HEK293T (cell line): ENCODE results near the gene IGLL1.

Experiments used
- ARNT ChIP-seq: fragments of 450-650 bp; IDR thresholded peaks from 2 replicates; pipeline ENCODE4 v1.6.1; 2017; ENCODE audit warnings: mild to moderate bottlenecking
- BHLHE40 ChIP-seq: fragments of 450-650 bp; IDR thresholded peaks from 2 replicates; pipeline ENCODE4 v1.6.1; 2016; ENCODE audit warnings: mild to moderate bottlenecking, moderate library complexity, borderline replicate concordance
- ELF4 ChIP-seq: fragments of 450-650 bp; IDR thresholded peaks from 2 replicates; pipeline ENCODE4 v1.6.1; 2017; ENCODE audit warnings: antibody characterized with exemption
- FOXA1 ChIP-seq: fragments of 450-650 bp; IDR thresholded peaks from 2 replicates; pipeline ENCODE4 v1.6.1; 2016; ENCODE audit warnings: mild to moderate bottlenecking
- FOXK2 ChIP-seq: fragments of 450-650 bp; IDR thresholded peaks from 2 replicates; pipeline ENCODE4 v1.6.1; 2016; ENCODE audit warnings: mild to moderate bottlenecking
- FOXM1 ChIP-seq: fragments of 450-650 bp; IDR thresholded peaks from 2 replicates; pipeline ENCODE4 v1.6.1; 2017; ENCODE audit warnings: mild to moderate bottlenecking, borderline replicate concordance
- HDGF ChIP-seq: fragments of 450-650 bp; IDR thresholded peaks from 2 replicates; pipeline ENCODE4 v1.6.1; 2017; ENCODE audit warnings: antibody characterized with exemption, borderline replicate concordance
- LEF1 ChIP-seq: fragments of 450-650 bp; IDR thresholded peaks from 2 replicates; pipeline ENCODE4 v1.6.1; 2017; ENCODE audit warnings: mild to moderate bottlenecking, borderline replicate concordance
- NFRKB ChIP-seq: fragments of 450-650 bp; IDR thresholded peaks from 2 replicates; pipeline ENCODE4 v1.6.1; 2016; ENCODE audit warnings: mild to moderate bottlenecking, moderate library complexity
- SP1 ChIP-seq: fragments of 450-650 bp; IDR thresholded peaks from 2 replicates; pipeline ENCODE4 v1.6.1; 2017
- TARDBP ChIP-seq: fragments of 450-650 bp; IDR thresholded peaks from 2 replicates; pipeline ENCODE4 v1.6.1; 2016

DNA sequence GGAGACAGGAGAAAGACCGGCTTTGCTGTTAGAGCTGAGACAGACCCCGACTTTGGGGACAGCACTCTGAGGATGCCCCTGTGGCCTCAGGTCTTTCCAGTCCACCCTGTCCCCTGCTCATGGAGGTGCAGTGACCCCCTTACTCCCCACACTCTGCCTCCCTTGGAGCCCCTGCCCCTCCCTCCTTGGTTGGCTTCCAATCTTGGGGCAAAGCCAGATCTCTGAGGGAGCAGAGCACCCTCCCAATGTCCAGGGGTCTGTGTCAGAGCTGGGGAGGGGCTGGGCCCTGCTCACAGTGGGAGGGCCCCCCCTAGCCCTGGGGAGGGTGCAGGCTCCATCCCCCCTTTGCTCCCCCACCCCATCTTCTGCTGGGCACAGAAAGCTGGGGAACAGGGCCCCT lies 50.0 kb downstream of the IGLL1 start:
- TF ChIP-seq FOXK2: no peak
- no peak for TF ChIP-seq ELF4
- no peak for TF ChIP-seq TARDBP
- no peak for TF ChIP-seq SP1
- TF ChIP-seq BHLHE40: no peak
- no peak for TF ChIP-seq NFRKB
- no peak for TF ChIP-seq ARNT
- TF ChIP-seq FOXA1: no peak
- no peak for TF ChIP-seq FOXM1
- no peak for TF ChIP-seq HDGF
- TF ChIP-seq LEF1: no peak
